Activated B cell treated with CpG ODN at 0.5 μM for 24 hours (primary cell): Measurements from ENCODE around the gene FGFR1OP2. TPM values are rescaled to one million over a fixed set of nuclear protein-coding genes. Genes with fewer than 3 reads are reported as not detected.

Source experiments
- ATAC-seq: fragments of 200-7000 bp; cut with Tn5 transposase; one replicate; pipeline ENCODE4 v1.10.0; 2021; ENCODE audit warnings: low read depth, mild to moderate bottlenecking, moderate library complexity
- CTCF ChIA-PET: fragments of 350-600 bp; sonication (Branson Sonifier 250); formaldehyde crosslinking; loops from one replicate; lab custom pipeline; 2021; ENCODE audit warnings: antibody characterized with exemption; lab: Charles Lee
- POLR2A ChIA-PET: fragments of 350-600 bp; sonication (Branson Sonifier 250); formaldehyde crosslinking; loops from one replicate; lab custom pipeline; 2021; ENCODE audit warnings: antibody characterized with exemption; lab: Charles Lee
- DNase-seq: peaks from one replicate; pipeline ENCODE4 v3.0.0; 2022
- H3K27ac Mint-ChIP-seq: one replicate; pipeline ENCODE4 v1.8.0; 2020; ENCODE audit warnings: mixed read lengths
- H3K27me3 Mint-ChIP-seq: one replicate; pipeline ENCODE4 v1.8.0; 2021; ENCODE audit warnings: mixed read lengths
- H3K36me3 Mint-ChIP-seq: one replicate; pipeline ENCODE4 v1.8.0; 2021; ENCODE audit warnings: low read depth, mixed read lengths
- H3K4me1 Mint-ChIP-seq: one replicate; pipeline ENCODE4 v1.8.0; 2021; ENCODE audit warnings: mixed read lengths
- H3K4me3 Mint-ChIP-seq: one replicate; pipeline ENCODE4 v1.8.0; 2020; ENCODE audit warnings: mild to moderate bottlenecking, mixed read lengths
- H3K9me3 Mint-ChIP-seq: one replicate; pipeline ENCODE4 v1.8.0; 2020; ENCODE audit warnings: mixed read lengths
- CTCF ChIP-seq: fragments of 200-600 bp; IDR thresholded peaks from one replicate; pipeline ENCODE4 v1.8.0; 2022; ENCODE audit warnings: antibody characterized with exemption, mild to moderate bottlenecking
- intact Hi-C: fragments of 100-400 bp; cut with micrococcal nuclease; formaldehyde crosslinking; loops from one replicate; pipeline ENCODE4 v1.15.1; 2024
- total RNA-seq: library from RNA; stranded (reverse); gene quantifications from 2 replicates; pipeline ENCODE4 v1.2.3, GENCODE V29; 2022

Gene FGFR1OP2
- total RNA-seq, 1 donor from 2014 or later = 45.0 TPM

GRCh38 chr12:27000961-27001360, 62.7 kb downstream of the FGFR1OP2 start:
- TF ChIP-seq CTCF = no peak
- H3K4me3 Mint-ChIP-seq = no peak overlapping the region
- H3K27me3 Mint-ChIP-seq = no peaks in the 10 kb centered on the region
- intact Hi-C loops = no loop called here
- ChIA-PET CTCF (interaction anchor here (0.6 kb wide), 1 partner anchor 13 kb away, joined by 3 read pairs; no protein-coding TSS in a partner anchor), POLR2A (no interaction called here)
- H3K27ac Mint-ChIP-seq = no peak overlapping the region
- peaks cover 8% of the 10 kb centered on the region for H3K9me3 Mint-ChIP-seq
- H3K4me1 Mint-ChIP-seq = peaks cover 44% of the 10 kb centered on the region
- peaks cover 25% of the 10 kb centered on the region for H3K36me3 Mint-ChIP-seq
- DNase-seq = no peak
- no peak for ATAC-seq

- Mint-ChIP-seq H3K36me3 (peaks cover 22% of the 10 kb centered on the region), H3K4me3 (no peak overlapping the region), H3K27ac (no peak overlapping the region), H3K4me1 (peaks cover 44% of the 10 kb centered on the region), H3K27me3 (no peaks in the 10 kb centered on the region), H3K9me3 (peaks cover 8% of the 10 kb centered on the region)
- no peak for TF ChIP-seq CTCF
- intact Hi-C loops = no loop called here
- CTCF ChIA-PET = no interaction called here
- DNase-seq (no peak), ATAC-seq (no peak)
- POLR2A ChIA-PET = no interaction called here
These were observed 63.4 kb downstream of the FGFR1OP2 start for GRCh38 chr12:27001663-27002062.

GRCh38 chr12:27002141-27002540, 63.9 kb downstream of the FGFR1OP2 start:
- CTCF ChIA-PET = no interaction called here
- Mint-ChIP-seq H3K4me1 (peaks cover 47% of the 10 kb centered on the region), H3K4me3 (no peak overlapping the region), H3K9me3 (peaks cover 8% of the 10 kb centered on the region), H3K36me3 (peaks cover 21% of the 10 kb centered on the region), H3K27me3 (no peaks in the 10 kb centered on the region), H3K27ac (no peak overlapping the region)
- POLR2A ChIA-PET = no interaction called here
- no peak for TF ChIP-seq CTCF
- DNase-seq (no peak), ATAC-seq (no peak)
- intact Hi-C loops = no loop called here

- CTCF ChIA-PET = interaction anchor here (1.3 kb wide), 1 partner anchor 19 kb away, joined by 3 read pairs; the partner anchor contains the start of gene MED21
- intact Hi-C loops = no loop called here
- no peak overlapping the region for H3K4me3 Mint-ChIP-seq
- DNase-seq = no peak
- H3K27ac Mint-ChIP-seq = no peak overlapping the region
- no peak for TF ChIP-seq CTCF
- H3K27me3 Mint-ChIP-seq = no peaks in the 10 kb centered on the region
- H3K36me3 Mint-ChIP-seq = peaks cover 11% of the 10 kb centered on the region
- H3K4me1 Mint-ChIP-seq = peaks cover 47% of the 10 kb centered on the region
- POLR2A ChIA-PET = no interaction called here
- no peak for ATAC-seq
- H3K9me3 Mint-ChIP-seq = peaks cover 1% of the 10 kb centered on the region
These were observed 65.4 kb downstream of the FGFR1OP2 start for GRCh38 chr12:27003421-27004381.

GRCh38 chr12:27005495-27005894, 67.2 kb downstream of the FGFR1OP2 start:
- ChIA-PET POLR2A (interaction anchor here (0.5 kb wide), 1 partner anchor 8 kb away, joined by 3 read pairs; no protein-coding TSS in a partner anchor), CTCF (no interaction called here)
- no peak overlapping the region for H3K4me3 Mint-ChIP-seq
- H3K9me3 Mint-ChIP-seq = no peaks in the 10 kb centered on the region
- intact Hi-C loops = no loop called here
- H3K4me1 Mint-ChIP-seq = peaks cover 56% of the 10 kb centered on the region
- ATAC-seq (no peak), DNase-seq (no peak)
- no peak overlapping the region for H3K27ac Mint-ChIP-seq
- H3K36me3 Mint-ChIP-seq = peaks cover 3% of the 10 kb centered on the region
- H3K27me3 Mint-ChIP-seq = no peaks in the 10 kb centered on the region
- no peak for TF ChIP-seq CTCF
